ENCODE results near the gene MRS2.

The MRS2 gene

GRCh38 chr6:24460966-24461365 lies 58.2 kb downstream of the MRS2 start:
- DNase-seq (ENCODE audit: insufficient read length, low spot score) (no peak), FAIRE-seq (no peak)

- FAIRE-seq = no peak
- no peak for DNase-seq (ENCODE audit: insufficient read length, low spot score)
These were observed 61.7 kb downstream of the MRS2 start for GRCh38 chr6:24464253-24465038.

- DNase-seq (ENCODE audit: insufficient read length, low spot score) (no peak), FAIRE-seq (no peak)
These were observed 67.1 kb downstream of the MRS2 start for GRCh38 chr6:24469811-24470210.

GRCh38 chr6:24472181-24472580 lies 69.4 kb downstream of the MRS2 start:
- FAIRE-seq (no peak), DNase-seq (ENCODE audit: insufficient read length, low spot score) (no peak)

All from GM19239 (cell line).